ENCODE data around the gene NUP107.

DNA sequence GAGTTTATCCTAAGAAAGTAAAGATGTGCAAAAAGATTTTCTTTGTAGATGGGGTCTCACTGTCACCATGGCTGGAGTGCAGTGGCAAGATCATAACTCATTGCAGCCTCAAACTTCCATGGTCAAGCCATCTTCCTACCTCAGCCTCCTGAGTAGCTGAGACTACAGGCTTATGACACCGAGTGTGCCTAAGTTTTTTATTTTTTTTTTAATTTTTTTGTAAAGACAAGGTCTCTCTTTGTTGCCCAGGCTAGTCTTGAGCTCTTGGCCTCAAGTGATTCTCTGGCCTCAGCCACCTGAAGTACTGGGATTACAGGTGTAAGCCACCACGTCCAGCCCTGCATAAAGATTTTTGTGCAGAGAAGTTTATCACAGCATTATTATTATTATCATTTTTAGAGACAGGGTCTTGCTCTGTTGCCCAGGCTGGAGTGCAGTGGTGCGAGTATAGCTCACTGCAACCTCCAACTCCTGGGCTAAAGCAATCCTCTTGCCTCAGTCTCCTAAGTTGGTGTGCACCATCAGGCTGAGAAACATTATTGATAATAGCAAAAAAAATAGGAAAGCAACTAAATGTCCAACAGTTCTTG lies 101.9 kb downstream of the NUP107 start:
- TF ChIP-seq ISL1 (CRISPR knock-in tag; IDR thresholded peaks at IDR 0.05): no peak
- no peak for TF ChIP-seq ZC3H10 (CRISPR knock-in tag; IDR thresholded peaks at IDR 0.05)
- no peak for TF ChIP-seq ZFP30 (CRISPR knock-in tag; IDR thresholded peaks at IDR 0.05)
- no peak for TF ChIP-seq PPARA (CRISPR knock-in tag; IDR thresholded peaks at IDR 0.05; ENCODE audit: borderline replicate concordance)
- TF ChIP-seq, protein P1, sequence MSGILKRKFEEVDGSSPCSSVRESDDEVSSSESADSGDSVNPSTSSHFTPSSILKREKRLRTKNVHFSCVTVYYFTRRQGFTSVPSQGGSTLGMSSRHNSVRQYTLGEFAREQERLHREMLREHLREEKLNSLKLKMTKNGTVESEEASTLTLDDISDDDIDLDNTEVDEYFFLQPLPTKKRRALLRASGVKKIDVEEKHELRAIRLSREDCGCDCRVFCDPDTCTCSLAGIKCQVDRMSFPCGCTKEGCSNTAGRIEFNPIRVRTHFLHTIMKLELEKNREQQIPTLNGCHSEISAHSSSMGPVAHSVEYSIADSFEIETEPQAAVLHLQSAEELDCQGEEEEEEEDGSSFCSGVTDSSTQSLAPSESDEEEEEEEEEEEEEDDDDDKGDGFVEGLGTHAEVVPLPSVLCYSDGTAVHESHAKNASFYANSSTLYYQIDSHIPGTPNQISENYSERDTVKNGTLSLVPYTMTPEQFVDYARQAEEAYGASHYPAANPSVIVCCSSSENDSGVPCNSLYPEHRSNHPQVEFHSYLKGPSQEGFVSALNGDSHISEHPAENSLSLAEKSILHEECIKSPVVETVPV (CRISPR knock-in tag; IDR thresholded peaks at IDR 0.05): no peak
- TF ChIP-seq RARB (CRISPR knock-in tag; IDR thresholded peaks at IDR 0.05): no peak
- TF ChIP-seq GLIS3 (CRISPR knock-in tag; IDR thresholded peaks at IDR 0.05): no peak
- TF ChIP-seq, protein P2, sequence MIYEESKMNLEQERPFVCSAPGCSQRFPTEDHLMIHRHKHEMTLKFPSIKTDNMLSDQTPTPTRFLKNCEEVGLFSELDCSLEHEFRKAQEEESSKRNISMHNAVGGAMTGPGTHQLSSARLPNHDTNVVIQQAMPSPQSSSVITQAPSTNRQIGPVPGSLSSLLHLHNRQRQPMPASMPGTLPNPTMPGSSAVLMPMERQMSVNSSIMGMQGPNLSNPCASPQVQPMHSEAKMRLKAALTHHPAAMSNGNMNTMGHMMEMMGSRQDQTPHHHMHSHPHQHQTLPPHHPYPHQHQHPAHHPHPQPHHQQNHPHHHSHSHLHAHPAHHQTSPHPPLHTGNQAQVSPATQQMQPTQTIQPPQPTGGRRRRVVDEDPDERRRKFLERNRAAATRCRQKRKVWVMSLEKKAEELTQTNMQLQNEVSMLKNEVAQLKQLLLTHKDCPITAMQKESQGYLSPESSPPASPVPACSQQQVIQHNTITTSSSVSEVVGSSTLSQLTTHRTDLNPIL (CRISPR knock-in tag; IDR thresholded peaks at IDR 0.05; ENCODE audit: low read depth): no peak
- TF ChIP-seq, protein P3, sequence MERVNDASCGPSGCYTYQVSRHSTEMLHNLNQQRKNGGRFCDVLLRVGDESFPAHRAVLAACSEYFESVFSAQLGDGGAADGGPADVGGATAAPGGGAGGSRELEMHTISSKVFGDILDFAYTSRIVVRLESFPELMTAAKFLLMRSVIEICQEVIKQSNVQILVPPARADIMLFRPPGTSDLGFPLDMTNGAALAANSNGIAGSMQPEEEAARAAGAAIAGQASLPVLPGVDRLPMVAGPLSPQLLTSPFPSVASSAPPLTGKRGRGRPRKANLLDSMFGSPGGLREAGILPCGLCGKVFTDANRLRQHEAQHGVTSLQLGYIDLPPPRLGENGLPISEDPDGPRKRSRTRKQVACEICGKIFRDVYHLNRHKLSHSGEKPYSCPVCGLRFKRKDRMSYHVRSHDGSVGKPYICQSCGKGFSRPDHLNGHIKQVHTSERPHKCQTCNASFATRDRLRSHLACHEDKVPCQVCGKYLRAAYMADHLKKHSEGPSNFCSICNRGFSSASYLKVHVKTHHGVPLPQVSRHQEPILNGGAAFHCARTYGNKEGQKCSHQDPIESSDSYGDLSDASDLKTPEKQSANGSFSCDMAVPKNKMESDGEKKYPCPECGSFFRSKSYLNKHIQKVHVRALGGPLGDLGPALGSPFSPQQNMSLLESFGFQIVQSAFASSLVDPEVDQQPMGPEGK (CRISPR knock-in tag; IDR thresholded peaks at IDR 0.05; ENCODE audit: borderline replicate concordance): no peak
- TF ChIP-seq, protein P4, sequence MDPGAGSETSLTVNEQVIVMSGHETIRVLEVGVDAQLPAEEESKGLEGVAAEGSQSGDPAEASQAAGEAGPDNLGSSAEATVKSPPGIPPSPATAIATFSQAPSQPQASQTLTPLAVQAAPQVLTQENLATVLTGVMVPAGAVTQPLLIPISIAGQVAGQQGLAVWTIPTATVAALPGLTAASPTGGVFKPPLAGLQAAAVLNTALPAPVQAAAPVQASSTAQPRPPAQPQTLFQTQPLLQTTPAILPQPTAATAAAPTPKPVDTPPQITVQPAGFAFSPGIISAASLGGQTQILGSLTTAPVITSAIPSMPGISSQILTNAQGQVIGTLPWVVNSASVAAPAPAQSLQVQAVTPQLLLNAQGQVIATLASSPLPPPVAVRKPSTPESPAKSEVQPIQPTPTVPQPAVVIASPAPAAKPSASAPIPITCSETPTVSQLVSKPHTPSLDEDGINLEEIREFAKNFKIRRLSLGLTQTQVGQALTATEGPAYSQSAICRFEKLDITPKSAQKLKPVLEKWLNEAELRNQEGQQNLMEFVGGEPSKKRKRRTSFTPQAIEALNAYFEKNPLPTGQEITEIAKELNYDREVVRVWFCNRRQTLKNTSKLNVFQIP (CRISPR knock-in tag; IDR thresholded peaks at IDR 0.05; ENCODE audit: borderline replicate concordance, low read depth): no peak
- no peak for TF ChIP-seq ZNF565 (CRISPR knock-in tag; conservative IDR thresholded peaks at IDR 0.05; ENCODE audit: low read depth)
- TF ChIP-seq, protein P5, sequence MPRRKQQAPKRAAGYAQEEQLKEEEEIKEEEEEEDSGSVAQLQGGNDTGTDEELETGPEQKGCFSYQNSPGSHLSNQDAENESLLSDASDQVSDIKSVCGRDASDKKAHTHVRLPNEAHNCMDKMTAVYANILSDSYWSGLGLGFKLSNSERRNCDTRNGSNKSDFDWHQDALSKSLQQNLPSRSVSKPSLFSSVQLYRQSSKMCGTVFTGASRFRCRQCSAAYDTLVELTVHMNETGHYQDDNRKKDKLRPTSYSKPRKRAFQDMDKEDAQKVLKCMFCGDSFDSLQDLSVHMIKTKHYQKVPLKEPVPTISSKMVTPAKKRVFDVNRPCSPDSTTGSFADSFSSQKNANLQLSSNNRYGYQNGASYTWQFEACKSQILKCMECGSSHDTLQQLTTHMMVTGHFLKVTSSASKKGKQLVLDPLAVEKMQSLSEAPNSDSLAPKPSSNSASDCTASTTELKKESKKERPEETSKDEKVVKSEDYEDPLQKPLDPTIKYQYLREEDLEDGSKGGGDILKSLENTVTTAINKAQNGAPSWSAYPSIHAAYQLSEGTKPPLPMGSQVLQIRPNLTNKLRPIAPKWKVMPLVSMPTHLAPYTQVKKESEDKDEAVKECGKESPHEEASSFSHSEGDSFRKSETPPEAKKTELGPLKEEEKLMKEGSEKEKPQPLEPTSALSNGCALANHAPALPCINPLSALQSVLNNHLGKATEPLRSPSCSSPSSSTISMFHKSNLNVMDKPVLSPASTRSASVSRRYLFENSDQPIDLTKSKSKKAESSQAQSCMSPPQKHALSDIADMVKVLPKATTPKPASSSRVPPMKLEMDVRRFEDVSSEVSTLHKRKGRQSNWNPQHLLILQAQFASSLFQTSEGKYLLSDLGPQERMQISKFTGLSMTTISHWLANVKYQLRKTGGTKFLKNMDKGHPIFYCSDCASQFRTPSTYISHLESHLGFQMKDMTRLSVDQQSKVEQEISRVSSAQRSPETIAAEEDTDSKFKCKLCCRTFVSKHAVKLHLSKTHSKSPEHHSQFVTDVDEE (CRISPR knock-in tag; IDR thresholded peaks at IDR 0.05): no peak
